Middle frontal gyrus (tissue), 1 donor: ENCODE data around the gene THADA.

Source experiments
- DNase-seq: peaks from one replicate; pipeline ENCODE4 v3.0.0-alpha.2; 2015; ENCODE audit warnings: low spot score; ENCODE audit errors: extremely low spot score

THADA gene

GRCh38 chr2:43509886-43510285 lies 86.0 kb downstream of the THADA start:
- no peak for DNase-seq

GRCh38 chr2:43508209-43508608 lies 87.6 kb downstream of the THADA start:
- DNase-seq = no peak

- no peak for DNase-seq
Measured at GRCh38 chr2:43507137-43507536, 88.7 kb downstream of the THADA start.

GRCh38 chr2:43495727-43496126 lies 100.1 kb downstream of the THADA start:
- DNase-seq = no peak

GRCh38 chr2:43493954-43494353 lies 101.9 kb downstream of the THADA start:
- no peak for DNase-seq

GRCh38 chr2:43491065-43491639 lies 104.7 kb downstream of the THADA start:
- DNase-seq = no peak

- DNase-seq = no peak
Measured at GRCh38 chr2:43490252-43490786, 105.5 kb downstream of the THADA start.

- no peak for DNase-seq
Measured at GRCh38 chr2:43488737-43489136, 107.1 kb downstream of the THADA start.

GRCh38 chr2:43486603-43487002 lies 109.2 kb downstream of the THADA start:
- no peak for DNase-seq

GRCh38 chr2:43484323-43484930 lies 111.4 kb downstream of the THADA start:
- peak; percentile 56 for DNase-seq

- no peak for DNase-seq
Measured at GRCh38 chr2:43482961-43483360, 112.9 kb downstream of the THADA start.

GRCh38 chr2:43481927-43482542 lies 113.8 kb downstream of the THADA start:
- no peak for DNase-seq

GRCh38 chr2:43480874-43481273 lies 115.0 kb downstream of the THADA start:
- no peak for DNase-seq

GRCh38 chr2:43478412-43479086 lies 117.3 kb downstream of the THADA start:
- no peak for DNase-seq

GRCh38 chr2:43475922-43476321 lies 119.9 kb downstream of the THADA start:
- DNase-seq = no peak

GRCh38 chr2:43475137-43475846 lies 120.5 kb downstream of the THADA start:
- no peak for DNase-seq

- no peak for DNase-seq
Measured at GRCh38 chr2:43474273-43474672, 121.6 kb downstream of the THADA start.

- no peak for DNase-seq
Measured at GRCh38 chr2:43473767-43474166, 122.1 kb downstream of the THADA start.

GRCh38 chr2:43472527-43473194 lies 123.2 kb downstream of the THADA start:
- DNase-seq = no peak

GRCh38 chr2:43469713-43470112 lies 126.1 kb downstream of the THADA start:
- DNase-seq = no peak

GRCh38 chr2:43469094-43469493 lies 126.7 kb downstream of the THADA start:
- no peak for DNase-seq
